ENCODE data around the gene CCDC33.

The CCDC33 gene

DNA sequence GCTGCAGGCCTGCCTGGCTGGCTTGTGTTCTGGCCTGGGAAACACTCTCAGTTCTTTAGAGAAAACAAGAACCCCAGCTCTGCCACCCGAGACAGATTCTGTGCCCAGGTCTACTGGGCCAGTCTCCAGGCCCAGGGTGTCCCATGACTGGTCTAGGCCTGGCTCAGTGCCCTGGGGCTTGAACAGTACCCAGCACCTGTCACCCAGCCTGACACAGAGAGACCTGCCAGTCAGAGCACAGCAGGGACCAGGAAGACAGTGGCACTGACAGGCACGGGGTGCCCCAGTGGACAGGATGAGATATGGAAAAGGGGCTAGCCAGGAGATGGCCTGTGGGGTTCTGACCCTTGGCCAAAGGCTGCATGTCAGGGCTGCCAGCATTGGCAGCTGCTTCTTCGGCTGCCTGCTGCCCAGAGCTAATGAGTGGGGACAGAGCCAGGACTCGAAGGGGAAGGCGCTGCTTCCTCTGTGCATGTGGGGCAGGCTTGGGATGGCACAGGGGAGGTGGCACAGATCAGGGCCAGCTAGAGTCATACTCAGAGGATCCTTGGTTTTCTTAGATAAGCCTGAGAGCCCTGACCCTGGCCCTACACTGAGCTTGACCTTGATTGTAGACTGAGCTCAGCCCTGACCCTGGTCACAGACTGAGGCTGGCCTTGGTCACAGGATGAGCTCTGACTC, 15.1 kb downstream of the CCDC33 start:
- TF ChIP-seq YY1 (IDR thresholded peaks at IDR 0.05; ENCODE audit: low read depth) (no peak), ZBTB7A (IDR thresholded peaks at IDR 0.05; ENCODE audit: low read depth) (no peak), FOXM1 (IDR thresholded peaks at IDR 0.05; ENCODE audit: borderline replicate concordance, low read depth) (no peak)
- TF ChIP-seq, protein P1, sequence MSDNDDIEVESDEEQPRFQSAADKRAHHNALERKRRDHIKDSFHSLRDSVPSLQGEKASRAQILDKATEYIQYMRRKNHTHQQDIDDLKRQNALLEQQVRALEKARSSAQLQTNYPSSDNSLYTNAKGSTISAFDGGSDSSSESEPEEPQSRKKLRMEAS (IDR thresholded peaks at IDR 0.05), result no peak

DNA sequence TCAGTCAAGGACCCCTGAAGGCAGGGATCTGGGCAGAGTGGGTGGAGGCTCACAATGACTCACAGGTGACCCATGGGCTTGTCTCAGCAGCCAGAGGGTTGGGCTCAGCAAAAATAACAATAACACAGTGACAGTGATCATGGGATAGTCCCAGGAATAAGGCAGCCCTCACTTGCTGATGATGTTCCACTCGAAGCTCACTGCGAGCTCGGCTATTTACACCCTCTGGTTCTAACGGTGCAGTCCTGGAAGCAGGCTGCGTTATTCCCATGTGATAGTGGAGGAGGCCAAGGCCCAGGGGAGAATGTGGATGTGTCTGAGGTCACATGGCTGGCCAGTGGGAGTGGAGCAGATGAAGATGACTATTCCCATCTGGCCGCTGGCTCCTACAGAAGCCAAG, 16.2 kb downstream of the CCDC33 start:
- TF ChIP-seq TCF12 (IDR thresholded peaks at IDR 0.05; ENCODE audit: low read depth), result no peak
- TF ChIP-seq RAD21 (IDR thresholded peaks at IDR 0.05; ENCODE audit: low read depth), result no peak
- TF ChIP-seq, protein P2, sequence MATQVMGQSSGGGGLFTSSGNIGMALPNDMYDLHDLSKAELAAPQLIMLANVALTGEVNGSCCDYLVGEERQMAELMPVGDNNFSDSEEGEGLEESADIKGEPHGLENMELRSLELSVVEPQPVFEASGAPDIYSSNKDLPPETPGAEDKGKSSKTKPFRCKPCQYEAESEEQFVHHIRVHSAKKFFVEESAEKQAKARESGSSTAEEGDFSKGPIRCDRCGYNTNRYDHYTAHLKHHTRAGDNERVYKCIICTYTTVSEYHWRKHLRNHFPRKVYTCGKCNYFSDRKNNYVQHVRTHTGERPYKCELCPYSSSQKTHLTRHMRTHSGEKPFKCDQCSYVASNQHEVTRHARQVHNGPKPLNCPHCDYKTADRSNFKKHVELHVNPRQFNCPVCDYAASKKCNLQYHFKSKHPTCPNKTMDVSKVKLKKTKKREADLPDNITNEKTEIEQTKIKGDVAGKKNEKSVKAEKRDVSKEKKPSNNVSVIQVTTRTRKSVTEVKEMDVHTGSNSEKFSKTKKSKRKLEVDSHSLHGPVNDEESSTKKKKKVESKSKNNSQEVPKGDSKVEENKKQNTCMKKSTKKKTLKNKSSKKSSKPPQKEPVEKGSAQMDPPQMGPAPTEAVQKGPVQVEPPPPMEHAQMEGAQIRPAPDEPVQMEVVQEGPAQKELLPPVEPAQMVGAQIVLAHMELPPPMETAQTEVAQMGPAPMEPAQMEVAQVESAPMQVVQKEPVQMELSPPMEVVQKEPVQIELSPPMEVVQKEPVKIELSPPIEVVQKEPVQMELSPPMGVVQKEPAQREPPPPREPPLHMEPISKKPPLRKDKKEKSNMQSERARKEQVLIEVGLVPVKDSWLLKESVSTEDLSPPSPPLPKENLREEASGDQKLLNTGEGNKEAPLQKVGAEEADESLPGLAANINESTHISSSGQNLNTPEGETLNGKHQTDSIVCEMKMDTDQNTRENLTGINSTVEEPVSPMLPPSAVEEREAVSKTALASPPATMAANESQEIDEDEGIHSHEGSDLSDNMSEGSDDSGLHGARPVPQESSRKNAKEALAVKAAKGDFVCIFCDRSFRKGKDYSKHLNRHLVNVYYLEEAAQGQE (IDR thresholded peaks at IDR 0.05; ENCODE audit: low read depth), result no peak
- TF ChIP-seq YY1 (IDR thresholded peaks at IDR 0.05; ENCODE audit: low read depth), result no peak
- TF ChIP-seq, protein P3, sequence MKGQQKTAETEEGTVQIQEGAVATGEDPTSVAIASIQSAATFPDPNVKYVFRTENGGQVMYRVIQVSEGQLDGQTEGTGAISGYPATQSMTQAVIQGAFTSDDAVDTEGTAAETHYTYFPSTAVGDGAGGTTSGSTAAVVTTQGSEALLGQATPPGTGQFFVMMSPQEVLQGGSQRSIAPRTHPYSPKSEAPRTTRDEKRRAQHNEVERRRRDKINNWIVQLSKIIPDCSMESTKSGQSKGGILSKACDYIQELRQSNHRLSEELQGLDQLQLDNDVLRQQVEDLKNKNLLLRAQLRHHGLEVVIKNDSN (IDR thresholded peaks at IDR 0.05), result no peak

DNA sequence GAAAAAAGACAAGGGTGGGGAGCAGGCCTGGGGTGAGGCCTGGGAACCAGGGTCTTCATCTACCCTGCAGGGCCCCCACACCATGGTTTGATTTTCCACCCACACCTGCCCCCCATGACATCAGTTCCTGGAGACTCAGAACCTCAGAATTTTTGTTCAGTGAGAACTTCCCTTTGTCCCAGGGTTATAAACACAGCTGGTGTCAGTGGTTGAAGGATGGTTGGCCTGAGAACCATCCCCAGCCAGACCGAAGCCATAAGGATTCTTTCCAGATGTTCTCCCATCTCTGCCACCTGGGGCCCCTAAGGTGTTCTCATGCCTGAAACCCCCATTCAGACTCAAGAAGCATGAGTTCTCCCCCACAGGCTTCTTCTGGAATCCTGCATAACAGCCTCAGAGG, 16.6 kb downstream of the CCDC33 start:
- TF ChIP-seq EGR1 (IDR thresholded peaks at IDR 0.05) (no peak), CEBPB (IDR thresholded peaks at IDR 0.05) (no peak), FOXM1 (IDR thresholded peaks at IDR 0.05; ENCODE audit: borderline replicate concordance, low read depth) (no peak), TAF1 (IDR thresholded peaks at IDR 0.05; ENCODE audit: low read depth) (no peak), CREB1 (IDR thresholded peaks at IDR 0.05; ENCODE audit: low read depth) (no peak), NFIC (IDR thresholded peaks at IDR 0.05) (no peak), ZBTB7A (IDR thresholded peaks at IDR 0.05; ENCODE audit: low read depth) (no peak), TEAD4 (IDR thresholded peaks at IDR 0.05) (no peak), EP300 (IDR thresholded peaks at IDR 0.05; ENCODE audit: borderline replicate concordance) (no peak), YY1 (IDR thresholded peaks at IDR 0.05; ENCODE audit: low read depth) (no peak), RAD21 (IDR thresholded peaks at IDR 0.05; ENCODE audit: low read depth) (no peak), TCF12 (IDR thresholded peaks at IDR 0.05; ENCODE audit: low read depth) (no peak)
- TF ChIP-seq, protein P1 (IDR thresholded peaks at IDR 0.05), result no peak
- TF ChIP-seq, protein P3 (IDR thresholded peaks at IDR 0.05), result no peak
- TF ChIP-seq, protein P2 (IDR thresholded peaks at IDR 0.05; ENCODE audit: low read depth), result no peak

DNA sequence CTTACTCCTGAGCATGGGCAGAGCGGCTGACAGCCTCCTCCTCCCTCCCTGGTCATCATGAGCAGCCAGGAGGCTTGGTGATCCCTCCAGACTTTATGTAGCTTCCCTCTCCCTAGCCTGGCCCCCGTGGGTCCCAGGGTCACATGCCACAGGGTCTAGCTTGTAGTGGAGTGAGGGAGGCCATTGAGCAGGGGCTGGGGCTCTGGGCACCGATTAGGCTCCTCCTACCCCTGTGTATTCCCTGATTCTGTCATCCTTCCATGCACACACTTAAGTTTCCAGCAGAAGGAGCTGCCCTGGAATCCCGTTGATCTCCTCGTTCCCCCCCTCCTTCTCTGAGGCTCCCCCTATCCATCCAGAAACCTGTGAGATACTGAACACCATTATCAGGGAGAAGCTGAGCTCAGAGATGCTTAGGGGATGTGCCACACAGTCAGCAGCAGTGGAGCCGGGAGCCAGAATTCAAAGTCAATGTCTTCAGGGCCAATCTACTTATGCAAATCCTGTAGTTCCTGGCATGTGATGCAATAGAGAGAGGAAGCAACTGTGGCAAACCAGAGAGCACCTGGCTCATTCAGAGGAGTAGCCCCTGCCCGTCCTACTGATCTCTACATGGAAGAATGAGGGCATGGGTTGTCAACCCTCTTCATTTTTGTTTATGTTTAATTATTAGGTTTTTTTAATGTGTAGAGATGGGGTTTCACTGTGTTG, 17.2 kb downstream of the CCDC33 start:
- TF ChIP-seq TCF12 (IDR thresholded peaks at IDR 0.05; ENCODE audit: low read depth), result no peak
- TF ChIP-seq, protein P2 (IDR thresholded peaks at IDR 0.05; ENCODE audit: low read depth), result no peak
- no peak for TF ChIP-seq FOXM1 (IDR thresholded peaks at IDR 0.05; ENCODE audit: borderline replicate concordance, low read depth)
- no peak for TF ChIP-seq ZBTB7A (IDR thresholded peaks at IDR 0.05; ENCODE audit: low read depth)
- TF ChIP-seq, protein P1 (IDR thresholded peaks at IDR 0.05), result no peak
- no peak for TF ChIP-seq TAF1 (IDR thresholded peaks at IDR 0.05; ENCODE audit: low read depth)
- TF ChIP-seq TEAD4 (IDR thresholded peaks at IDR 0.05), result no peak
- TF ChIP-seq NFIC (IDR thresholded peaks at IDR 0.05), result no peak
- TF ChIP-seq YY1 (IDR thresholded peaks at IDR 0.05; ENCODE audit: low read depth), result no peak
- no peak for TF ChIP-seq EGR1 (IDR thresholded peaks at IDR 0.05)
